GM12864 (cell line): Measurements from ENCODE around the gene EPHA6.
A peak's percentile ranks its signal among the peaks of the same experiment; 100 is the strongest.

Source experiments
- DNase-seq: peaks from one replicate; pipeline ENCODE4 v3.0.0-alpha.2; 2011; ENCODE audit warnings: low read depth
- H3K4me3 ChIP-seq: 2 replicates; pipeline ENCODE4 v1.5.1; 2011; ENCODE audit warnings: mild to moderate bottlenecking, low read depth, low read length, control low read depth
- CTCF ChIP-seq: IDR thresholded peaks from 2 replicates; pipeline ENCODE4 v1.5.1; 2011; ENCODE audit warnings: low read depth, mild to moderate bottlenecking, moderate library complexity, low read length, control low read depth, inconsistent platforms; ENCODE audit errors: missing control alignments

EPHA6 gene

GRCh38 chr3:97719156-97719821 is 904.9 kb downstream of the EPHA6 start:
- H3K4me3 ChIP-seq = no peak overlapping the region
- DNase-seq = peak; percentile 19
- peak; percentile 87 for TF ChIP-seq CTCF

- TF ChIP-seq CTCF = no peak
- DNase-seq = no peak
Observed at GRCh38 chr3:97720417-97720816, 906.0 kb downstream of the EPHA6 start.

GRCh38 chr3:97721446-97721845 is 907.1 kb downstream of the EPHA6 start:
- no peak for DNase-seq
- H3K4me3 ChIP-seq = no peak overlapping the region
- no peak for TF ChIP-seq CTCF

More at GRCh38 chr3:97720417-97720816, 906.0 kb downstream of the EPHA6 start:
- H3K4me3 ChIP-seq = no peak overlapping the region

- no peak for TF ChIP-seq CTCF
- no peak for DNase-seq
- no peak overlapping the region for H3K4me3 ChIP-seq
Observed at GRCh38 chr3:97736928-97737327, 922.5 kb downstream of the EPHA6 start.

GRCh38 chr3:97738761-97739160 is 924.4 kb downstream of the EPHA6 start:
- H3K4me3 ChIP-seq = no peak overlapping the region
- TF ChIP-seq CTCF = no peak
- DNase-seq = no peak

GRCh38 chr3:97742036-97742435 is 927.6 kb downstream of the EPHA6 start:
- no peak for TF ChIP-seq CTCF
- no peak overlapping the region for H3K4me3 ChIP-seq
- no peak for DNase-seq

- TF ChIP-seq CTCF = no peak
- no peak overlapping the region for H3K4me3 ChIP-seq
- no peak for DNase-seq
Observed at GRCh38 chr3:97744289-97744688, 929.9 kb downstream of the EPHA6 start.
